ENCODE measurements around the gene HSD17B1.
A peak's percentile ranks its signal among the peaks of the same experiment; 100 is the strongest.

The HSD17B1 gene

GRCh38 chr17:42598905-42599304 lies 46.2 kb downstream of the HSD17B1 start:
- peak in 16 of 56 donors; percentile 0 to 51 (median 9) for DNase-seq

- no peak for DNase-seq
Measured at GRCh38 chr17:42603318-42603717, 50.6 kb downstream of the HSD17B1 start.
